Pericardium fibroblast (primary cell): ENCODE results near the gene CASTOR2. TPM values are rescaled to one million over a fixed set of nuclear protein-coding genes. Genes with fewer than 3 reads are reported as not detected.

ENCODE experiments used
- total RNA-seq: library from RNA; depleted of rRNA; stranded (reverse); fragments of >200 nt; gene quantifications from 2 replicates; pipeline ENCODE4 v1.2.3, GENCODE V29; 2015

The CASTOR2 gene
- total RNA-seq: 16.0 and 19.7 TPM in 2 replicates

DNA sequence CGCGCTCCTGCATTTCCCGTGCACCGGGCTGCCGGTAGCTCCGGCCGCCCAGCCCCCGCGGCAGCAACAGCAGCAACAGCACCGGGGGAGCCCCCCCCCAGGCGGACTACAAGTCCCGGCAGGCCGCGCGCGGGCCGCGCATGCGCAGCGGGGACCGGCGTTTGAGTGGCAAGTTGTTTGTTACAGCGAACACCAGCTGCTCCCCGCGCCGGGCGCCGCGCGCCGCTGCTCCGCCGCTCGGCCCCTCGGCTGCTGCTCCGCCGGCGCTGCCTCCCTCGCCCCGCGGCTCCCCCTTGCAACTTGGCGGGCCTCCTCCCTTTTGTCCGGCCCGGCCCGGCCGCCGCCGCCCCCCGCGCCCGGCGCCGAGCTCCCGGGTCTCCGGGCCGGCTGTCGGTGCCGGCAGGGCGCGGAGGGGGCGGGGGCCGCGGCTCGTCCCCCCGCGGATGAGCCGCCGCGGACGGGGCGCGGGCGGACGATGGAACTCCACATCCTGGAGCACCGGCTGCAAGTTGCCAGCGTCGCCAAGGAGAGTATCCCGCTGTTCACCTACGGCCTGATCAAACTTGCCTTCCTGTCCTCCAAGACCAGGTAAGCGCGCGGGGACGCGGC lies at the start of gene CASTOR2:
CASTOR2 (plus strand) TSS at position 195 of the 609 bp plus-strand sequence; CDS start at position 476, 281 bp downstream.

Other genes with a start within 250 kb of the CASTOR2 start
- gene NCF1, start 190.7 kb upstream of the CASTOR2 start, total RNA-seq: not detected in 2 replicates
- gene GTF2IRD2, start 113.1 kb upstream of the CASTOR2 start, total RNA-seq: 3.5 and 6.5 TPM in 2 replicates
- gene RCC1L, start 109.1 kb downstream of the CASTOR2 start, total RNA-seq: 34.3 and 45.9 TPM in 2 replicates
- 25.7 and 45.4 TPM in 2 replicates for gene GTF2IRD2B, start 127.9 kb downstream of the CASTOR2 start, total RNA-seq